Endothelial cell of umbilical vein (primary cell): ENCODE results near the gene TYK2. TPM values are rescaled to one million over a fixed set of nuclear protein-coding genes. Genes with fewer than 3 reads are reported as not detected.

Source experiments
- BruUV-seq: library from RNA; stranded (reverse); fragments of 400-500 nt; replicated peaks from 2 replicates; lab custom pipeline; 2021; lab: Mats Ljungman, UMichigan
- CTCF ChIA-PET: fragments of 300-600, 350-600 bp; sonication (Branson Sonifier 250); formaldehyde crosslinking; loops from one replicate; lab custom pipeline; 2021; ENCODE audit warnings: antibody characterized with exemption, inconsistent platforms; lab: Charles Lee
- POLR2A ChIA-PET: fragments of 300-600, 350-600 bp; sonication (Branson Sonifier 250); formaldehyde crosslinking; loops from one replicate; lab custom pipeline; 2021; ENCODE audit warnings: antibody characterized with exemption, inconsistent platforms; lab: Charles Lee
- DNase-seq: peaks from one replicate; pipeline ENCODE4 v3.0.0-alpha.2; 2011; ENCODE audit warnings: low read depth, low spot score
- FAIRE-seq: peaks from 2 replicates; lab custom pipeline; 2011; peaks lifted over from hg19 to GRCh38; lab: Jason Lieb, UNC
- H2AFZ ChIP-seq: 2 replicates; pipeline ENCODE4 v1.6.0; 2012; ENCODE audit warnings: low read depth, low read length, control low read depth, inconsistent platforms
- H3K27ac ChIP-seq: 2 replicates; pipeline ENCODE4 v1.5.1; 2011; ENCODE audit warnings: low read depth, mild to moderate bottlenecking, control low read depth, low read length, moderate library complexity; ENCODE audit not compliant: insufficient read depth
- H3K27me3 ChIP-seq, 2 experiments: 2 replicates each; pipeline versions ENCODE4 v1.6.0 to v1.6.1; 2011; ENCODE audit warnings: low read length in 2 of 2, mixed read lengths in 1 of 2; ENCODE audit not compliant: control insufficient read depth in 2 of 2, insufficient read depth in 2 of 2
- H3K36me3 ChIP-seq, 2 experiments: 2 replicates in 1 of 2; 3 replicates in 1 of 2; pipeline ENCODE4 v1.5.1; 2011; ENCODE audit warnings: low read length in 2 of 2, mild to moderate bottlenecking in 1 of 2, moderate library complexity in 1 of 2; ENCODE audit not compliant: control insufficient read depth in 2 of 2, insufficient read depth in 2 of 2; ENCODE audit errors: extremely low read depth in 1 of 2
- H3K4me1 ChIP-seq: 3 replicates; pipeline ENCODE4 v1.5.1; 2011; ENCODE audit warnings: mild to moderate bottlenecking, low read length; ENCODE audit not compliant: control insufficient read depth, insufficient read depth; ENCODE audit errors: extremely low read depth
- H3K4me2 ChIP-seq: 2 replicates; pipeline ENCODE4 v1.6.1; 2011; ENCODE audit warnings: low read length, control low read depth, mixed read lengths; ENCODE audit not compliant: insufficient read depth
- H3K4me3 ChIP-seq, 3 experiments: fragments of 200-600 bp in 1 of 3; sonication (generic), shearing (Covaris generic) in 1 of 3; replicated peaks in 1 of 3; 2 replicates each; pipeline ENCODE4 v1.5.1; 2011 to 2016; ENCODE audit warnings: control low read depth in 3 of 3, low read length in 3 of 3, mild to moderate bottlenecking in 2 of 3, inconsistent platforms in 1 of 3, low read depth in 1 of 3, moderate library complexity in 1 of 3; ENCODE audit not compliant: insufficient read depth in 1 of 3
- H3K79me2 ChIP-seq: 2 replicates; pipeline ENCODE4 v1.6.0; 2012; ENCODE audit warnings: low read length, inconsistent platforms; ENCODE audit not compliant: control insufficient read depth, insufficient read depth
- H3K9ac ChIP-seq: replicated peaks from 2 replicates; pipeline ENCODE3; 2011; ENCODE audit warnings: low read length, control low read depth; ENCODE audit not compliant: insufficient read depth; ENCODE audit errors: extremely low read depth
- H3K9me1 ChIP-seq: replicated peaks from 3 replicates; pipeline ENCODE4 v1.6.0; 2011; ENCODE audit warnings: mild to moderate bottlenecking, low read length; ENCODE audit not compliant: control insufficient read depth, insufficient read depth; ENCODE audit errors: extremely low read depth
- H3K9me3 ChIP-seq: replicated peaks from 2 replicates; pipeline ENCODE4 v1.5.1; 2012; ENCODE audit warnings: low read length, inconsistent platforms; ENCODE audit not compliant: control insufficient read depth, insufficient read depth
- H4K20me1 ChIP-seq: replicated peaks from 2 replicates; pipeline ENCODE3; 2011; ENCODE audit warnings: mild to moderate bottlenecking, low read length; ENCODE audit not compliant: control insufficient read depth, insufficient read depth; ENCODE audit errors: extremely low read depth
- CTCF ChIP-seq, 2 donors: IDR thresholded peaks; 1 replicate in 1 of 2; 2 replicates in 1 of 2; pipeline ENCODE4 v1.5.1; 2011; ENCODE audit warnings: low read length in 2 of 2, mild to moderate bottlenecking in 2 of 2, moderate library complexity in 2 of 2, control low read depth in 1 of 2, inconsistent platforms in 1 of 2, low read depth in 1 of 2; ENCODE audit not compliant: insufficient read depth in 1 of 2; ENCODE audit errors: extremely low read depth in 1 of 2
- EZH2 ChIP-seq: IDR thresholded peaks from 2 replicates; pipeline ENCODE4 v1.6.1; 2012; ENCODE audit warnings: borderline replicate concordance, low read depth, mild to moderate bottlenecking, moderate library complexity, low read length, inconsistent platforms; ENCODE audit not compliant: severe bottlenecking
- FOS ChIP-seq: IDR thresholded peaks from 2 replicates; pipeline ENCODE4 v1.6.1; 2011; ENCODE audit warnings: mild to moderate bottlenecking, low read length, moderate library complexity, borderline replicate concordance; ENCODE audit not compliant: insufficient read depth
- GATA2 ChIP-seq: IDR thresholded peaks from 2 replicates; pipeline ENCODE4 v1.7.0; 2011; ENCODE audit warnings: low read depth, mild to moderate bottlenecking, moderate library complexity, mixed read lengths, low read length; ENCODE audit not compliant: insufficient read length, insufficient read depth
- JUN ChIP-seq: IDR thresholded peaks from 2 replicates; pipeline ENCODE4 v1.6.1; 2011; ENCODE audit warnings: borderline replicate concordance, low read depth; ENCODE audit not compliant: insufficient read length, insufficient read depth
- MAX ChIP-seq: IDR thresholded peaks from 2 replicates; pipeline ENCODE4 v1.6.1; 2011; ENCODE audit not compliant: insufficient read depth, insufficient read length
- MYC ChIP-seq: IDR thresholded peaks from one replicate; pipeline ENCODE4 v1.6.1; 2011; ENCODE audit warnings: mild to moderate bottlenecking, low read depth, low read length
- POLR2A ChIP-seq: IDR thresholded peaks from 2 replicates; pipeline ENCODE4 v1.6.1; 2012; ENCODE audit warnings: low read depth, mild to moderate bottlenecking, control low read depth, low read length
- POLR2AphosphoS5 ChIP-seq: IDR thresholded peaks from 2 replicates; pipeline ENCODE4 v1.6.1; 2012; ENCODE audit warnings: low read depth, mild to moderate bottlenecking, control low read depth, low read length, moderate library complexity; ENCODE audit not compliant: insufficient read depth
- dilution Hi-C: fragments of 300-500 bp; cut with MboI; formaldehyde crosslinking; loops from one replicate; pipeline ENCODE4 v1.15.0; 2019; ENCODE audit warnings: low sequenced_read_pairs; ENCODE audit not compliant: extremely low pct_ligation_motif_present
- intact Hi-C: fragments of 100-400 bp; cut with micrococcal nuclease; formaldehyde crosslinking; loops from one replicate; pipeline ENCODE4 v1.10.0; 2022
- polyA plus RNA-seq, 4 experiments: library from polyadenylated mRNA; depleted of rRNA in 3 of 4; stranded (reverse) in 3 of 4; unstranded in 1 of 4; fragments of >200 nt; gene quantifications; 2 replicates each; pipeline versions ENCODE4 v1.2.1 to v1.2.3, GENCODE V29; 2011 to 2012; ENCODE audit warnings: missing spikeins in 1 of 4
- total RNA-seq: library from RNA; stranded (reverse); gene quantifications from 2 replicates; pipeline ENCODE4 v1.2.3, GENCODE V29; 2021

Gene TYK2
- total and polyA plus RNA-seq, 2 donors (not counting 3 experiments of a cell fraction or from before 2014, with no cell fraction given): 92.9 to 138 TPM

- Histone ChIP-seq H3K27me3 (no peaks in the 10 kb centered on the region), H3K9me1 (no peaks in the 10 kb centered on the region), H3K27ac (no peak overlapping the region), H2AFZ (no peak overlapping the region), H3K4me2 (no peak overlapping the region), H4K20me1 (no peaks in the 10 kb centered on the region), H3K36me3 (peaks cover 6 to 49% of the 10 kb centered on the region in 2 experiments), H3K4me3 (no peak overlapping the region), H3K79me2 (no peaks in the 10 kb centered on the region), H3K4me1 (no peaks in the 10 kb centered on the region), H3K9me3 (no peaks in the 10 kb centered on the region), H3K9ac (no peak overlapping the region)
- intact Hi-C loops (no loop called here), dilution Hi-C loops (no loop called here)
- FAIRE-seq: no peak
- DNase-seq: no peak
- POLR2A ChIA-PET: no interaction called here
- BruUV-seq: no TSS peak
- CTCF ChIA-PET: no interaction called here
- TF ChIP-seq JUN (no peak), MYC (no peak), MAX (no peak), GATA2 (no peak), FOS (no peak), CTCF (IDR thresholded peaks at IDR 0.05; ENCODE audit: extremely low read depth in 1 of 2, insufficient read depth in 1 of 2, low read depth in 1 of 2, low read length in 2 of 2) (no peak), POLR2A (no peak), EZH2 (no peak), POLR2AphosphoS5 (no peak)
Measured at GRCh38 chr19:10364644-10365043, 15.7 kb downstream of the TYK2 start.
